HUES48 (cell line): Measurements from ENCODE around the gene GCM1.
"Not testable (repeated sequence)": the region's sequence is repeated elsewhere in the genome, so short reads cannot be mapped to it uniquely, and the experiment has no call there.

Experiments used
- H3K27ac ChIP-seq: one replicate; pipeline ENCODE4 v1.7.0; 2013; ENCODE audit warnings: low read depth, low read length, inconsistent platforms
- H3K27me3 ChIP-seq: 2 replicates; pipeline ENCODE4 v1.6.1; 2013; ENCODE audit warnings: mild to moderate bottlenecking, low read length; ENCODE audit not compliant: control insufficient read depth, insufficient read depth
- H3K36me3 ChIP-seq: 2 replicates; pipeline ENCODE4 v1.6.1; 2013; ENCODE audit warnings: low read length; ENCODE audit not compliant: control insufficient read depth, insufficient read depth
- H3K4me1 ChIP-seq: 2 replicates; pipeline ENCODE4 v1.6.1; 2013; ENCODE audit warnings: mild to moderate bottlenecking, low read length; ENCODE audit not compliant: control insufficient read depth, insufficient read depth
- H3K4me3 ChIP-seq: 2 replicates; pipeline ENCODE4 v1.5.1; 2013; ENCODE audit warnings: mild to moderate bottlenecking, low read depth, low read length
- H3K9ac ChIP-seq: 2 replicates; pipeline ENCODE4 v1.6.1; 2013; ENCODE audit warnings: mild to moderate bottlenecking, low read depth, low read length, moderate library complexity
- H3K9me3 ChIP-seq: 2 replicates; pipeline ENCODE4 v1.6.1; 2013; ENCODE audit warnings: low read length; ENCODE audit not compliant: control insufficient read depth, insufficient read depth

GCM1 gene

DNA sequence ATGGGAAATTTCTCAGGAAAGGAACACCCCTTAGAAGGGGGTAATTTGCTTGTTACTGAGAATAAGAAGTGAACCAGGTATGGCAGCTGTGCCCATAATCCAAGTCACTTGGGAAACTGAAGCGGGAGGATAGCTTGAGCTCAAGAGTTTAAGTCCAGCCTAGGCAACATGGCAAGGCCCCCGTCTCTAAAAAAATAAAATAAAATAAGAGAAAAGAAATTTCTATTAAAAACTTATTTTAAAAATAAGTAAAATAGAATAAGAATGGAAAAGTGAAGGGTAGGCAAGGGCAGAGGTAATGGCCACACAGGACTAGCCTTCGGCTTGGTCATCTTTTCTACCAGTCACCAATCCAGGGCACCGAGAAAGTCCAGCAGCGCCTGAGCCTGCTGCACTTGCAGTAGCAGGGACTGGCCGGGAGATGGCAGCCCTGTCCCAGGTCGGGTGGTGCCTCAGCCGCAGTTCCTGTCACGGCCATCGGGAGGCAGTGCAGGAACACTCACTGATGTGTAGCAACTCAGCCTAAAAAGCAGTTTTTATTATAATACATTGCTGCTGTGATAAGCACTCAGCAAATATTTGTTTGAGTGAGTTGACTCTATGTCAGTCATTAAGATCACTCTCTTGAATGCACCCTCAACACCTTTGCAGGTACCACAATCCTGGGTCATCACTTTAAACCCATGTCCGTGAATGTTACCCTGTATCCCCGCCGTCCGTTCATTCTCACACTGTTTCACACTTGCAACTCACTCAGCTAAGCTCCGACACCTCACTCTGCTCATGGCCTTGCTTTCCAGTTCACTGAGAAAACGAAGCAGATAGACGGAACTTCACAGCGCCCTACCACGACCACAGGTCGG lies 23.2 kb upstream of the GCM1 start:
- no peaks in the 10 kb centered on the region for H3K27me3 ChIP-seq
- H3K9me3 ChIP-seq = no peaks in the 10 kb centered on the region
- H3K4me1 ChIP-seq = 0 out of 2 replicates have a peak, but pooled peaks cover 5% of the 10 kb centered on the region
- H3K4me3 ChIP-seq = no peak overlapping the region
- H3K27ac ChIP-seq = no peak overlapping the region
- H3K9ac ChIP-seq = no peak overlapping the region
- no peaks in the 10 kb centered on the region for H3K36me3 ChIP-seq

DNA sequence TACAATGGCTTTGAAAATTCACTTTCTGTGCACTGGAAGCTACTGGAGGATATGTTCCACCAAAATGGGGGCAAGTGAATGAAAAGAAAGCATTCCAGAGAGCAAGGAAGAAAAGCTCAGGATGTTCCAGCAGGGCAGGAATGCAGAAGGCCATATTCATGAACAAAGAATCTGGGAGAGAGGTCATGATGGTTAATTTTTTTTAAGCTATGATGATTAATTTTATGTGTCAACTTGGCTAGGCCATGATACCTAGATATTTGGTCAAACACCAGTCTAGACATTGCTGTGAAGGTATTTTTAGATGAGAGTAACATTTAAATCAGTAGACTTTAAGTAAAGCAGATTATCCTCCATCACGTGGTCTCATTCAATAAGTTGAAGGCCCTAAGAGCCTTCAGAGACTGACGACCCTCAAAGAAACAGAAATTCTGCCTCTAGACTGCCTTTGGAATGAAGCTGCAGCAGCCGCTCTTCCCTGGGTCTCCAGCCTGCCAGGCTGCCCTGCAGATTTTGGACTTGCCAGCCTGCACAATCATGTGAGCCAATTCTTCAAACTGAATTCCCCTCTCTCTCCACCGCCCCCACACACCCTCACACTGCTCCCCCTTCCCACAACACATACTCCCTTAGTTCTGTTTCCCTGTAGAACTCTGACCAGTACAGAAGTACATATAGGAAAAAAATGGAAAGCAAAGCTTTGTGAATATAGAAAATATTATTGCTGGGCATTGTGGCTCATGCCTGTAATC lies 20.1 kb upstream of the GCM1 start:
- Histone ChIP-seq H3K4me1 (0 out of 2 replicates have a peak, but pooled peaks cover 5% of the 10 kb centered on the region), H3K27ac (no peak overlapping the region), H3K4me3 (no peak overlapping the region), H3K9ac (no peak overlapping the region), H3K9me3 (no peaks in the 10 kb centered on the region), H3K27me3 (no peaks in the 10 kb centered on the region), H3K36me3 (no peaks in the 10 kb centered on the region)

GRCh38 chr6:53165293-53165692 lies 16.7 kb upstream of the GCM1 start:
- Histone ChIP-seq H3K27ac (no peak overlapping the region), H3K4me3 (no peak overlapping the region), H3K9ac (no peak overlapping the region), H3K9me3 (no peaks in the 10 kb centered on the region), H3K36me3 (no peaks in the 10 kb centered on the region), H3K4me1 (0 out of 2 replicates have a peak, but pooled peaks cover 5% of the 10 kb centered on the region), H3K27me3 (no peaks in the 10 kb centered on the region)

GRCh38 chr6:53162606-53163005 lies 14.0 kb upstream of the GCM1 start:
- no peak overlapping the region for H3K4me3 ChIP-seq
- H3K4me1 ChIP-seq = no peaks in the 10 kb centered on the region
- no peaks in the 10 kb centered on the region for H3K36me3 ChIP-seq

GRCh38 chr6:53161481-53162009 lies 12.9 kb upstream of the GCM1 start:
- Histone ChIP-seq H3K27me3 (no peaks in the 10 kb centered on the region), H3K9me3 (no peaks in the 10 kb centered on the region), H3K27ac (no peak overlapping the region), H3K4me1 (no peaks in the 10 kb centered on the region), H3K36me3 (no peaks in the 10 kb centered on the region), H3K9ac (no peak overlapping the region), H3K4me3 (no peak overlapping the region)

More at GRCh38 chr6:53162606-53163005, 14.0 kb upstream of the GCM1 start:
- no peak overlapping the region for H3K27ac ChIP-seq
- no peaks in the 10 kb centered on the region for H3K27me3 ChIP-seq
- no peaks in the 10 kb centered on the region for H3K9me3 ChIP-seq
- H3K9ac ChIP-seq = no peak overlapping the region

DNA sequence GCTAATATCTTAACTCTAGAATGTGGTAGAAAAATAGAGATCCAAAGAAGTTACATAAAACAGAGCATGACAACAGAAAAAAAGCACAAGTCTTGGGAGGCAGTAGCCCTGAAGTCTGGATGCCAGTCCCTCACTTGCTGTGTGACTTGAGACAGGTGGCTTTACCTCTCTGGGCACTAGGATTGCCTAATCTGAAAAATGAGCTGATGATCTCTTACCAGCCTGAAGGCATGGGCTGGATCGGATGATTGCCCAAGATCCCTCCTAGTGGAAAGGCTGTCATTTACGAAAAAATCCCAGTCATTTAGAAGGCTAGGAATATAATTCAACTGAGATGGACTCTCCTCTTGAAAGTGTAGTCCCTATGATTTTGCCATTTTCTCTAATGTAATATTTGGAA lies 10.9 kb upstream of the GCM1 start:
- H3K4me3 ChIP-seq = no peak overlapping the region
- H3K4me1 ChIP-seq = no peaks in the 10 kb centered on the region
- no peaks in the 10 kb centered on the region for H3K36me3 ChIP-seq
- no peaks in the 10 kb centered on the region for H3K9me3 ChIP-seq
- no peak overlapping the region for H3K27ac ChIP-seq
- no peaks in the 10 kb centered on the region for H3K27me3 ChIP-seq
- H3K9ac ChIP-seq = no peak overlapping the region

DNA sequence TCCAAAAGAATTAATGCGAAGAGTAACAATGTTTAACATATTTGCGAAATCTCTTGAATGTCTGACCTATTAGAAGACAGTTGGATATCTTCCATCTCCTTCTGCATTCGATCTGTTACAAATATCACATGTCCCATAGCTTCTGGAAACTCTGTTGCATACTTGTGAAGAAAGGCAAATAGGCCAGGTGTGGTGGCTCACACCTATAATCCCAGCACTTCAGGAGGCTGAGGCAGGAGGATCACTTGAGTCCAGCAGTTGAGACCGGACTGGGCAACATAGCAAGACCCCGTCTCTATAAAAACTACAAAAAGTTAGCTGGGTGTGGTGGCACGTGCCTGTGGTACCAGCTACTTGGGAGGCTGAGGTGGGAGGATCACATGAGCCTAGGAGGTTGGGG lies 9.4 kb upstream of the GCM1 start:
- not testable (repeated sequence) for H3K9me3 ChIP-seq, H3K27ac ChIP-seq, H3K36me3 ChIP-seq, H3K4me1 ChIP-seq, H3K4me3 ChIP-seq, H3K27me3 ChIP-seq, H3K9ac ChIP-seq

- not testable (repeated sequence) for H3K9me3 ChIP-seq, H3K9ac ChIP-seq, H3K27me3 ChIP-seq, H3K4me1 ChIP-seq, H3K27ac ChIP-seq, H3K4me3 ChIP-seq, H3K36me3 ChIP-seq
These were observed 6.6 kb upstream of the GCM1 start for GRCh38 chr6:53155279-53155678.

- H3K9me3 ChIP-seq = no peaks in the 10 kb centered on the region
These were observed 6.2 kb upstream of the GCM1 start for GRCh38 chr6:53154794-53155193.

DNA sequence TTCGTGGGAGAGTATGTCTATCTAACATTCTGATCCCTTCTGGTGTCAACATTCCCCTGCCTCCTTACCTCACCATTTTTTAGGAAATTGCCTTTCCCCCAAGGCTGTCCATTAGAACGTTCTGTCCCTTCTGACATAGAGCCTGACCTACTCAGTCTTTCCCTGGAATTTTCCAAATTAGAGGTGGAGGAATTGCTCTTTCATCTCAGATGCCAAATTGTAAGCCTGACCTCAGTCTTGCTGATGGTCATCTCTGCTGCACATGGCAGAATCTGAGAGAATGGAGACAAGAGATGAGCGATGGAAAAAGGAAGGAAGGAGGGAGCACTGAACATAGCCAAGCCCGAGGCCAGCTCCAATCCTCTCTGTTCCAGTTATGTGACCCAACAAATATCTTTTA lies 5.4 kb upstream of the GCM1 start:
- Histone ChIP-seq H3K4me3 (no peak overlapping the region), H3K9ac (no peak overlapping the region), H3K4me1 (no peaks in the 10 kb centered on the region), H3K27ac (no peak overlapping the region), H3K9me3 (no peaks in the 10 kb centered on the region), H3K27me3 (no peaks in the 10 kb centered on the region), H3K36me3 (no peaks in the 10 kb centered on the region)

More at GRCh38 chr6:53154794-53155193, 6.2 kb upstream of the GCM1 start:
- H3K9ac ChIP-seq = no peak overlapping the region
- H3K4me3 ChIP-seq = no peak overlapping the region
- H3K27me3 ChIP-seq = no peaks in the 10 kb centered on the region
- H3K36me3 ChIP-seq = no peaks in the 10 kb centered on the region
- no peak overlapping the region for H3K27ac ChIP-seq
- H3K4me1 ChIP-seq = no peaks in the 10 kb centered on the region

DNA sequence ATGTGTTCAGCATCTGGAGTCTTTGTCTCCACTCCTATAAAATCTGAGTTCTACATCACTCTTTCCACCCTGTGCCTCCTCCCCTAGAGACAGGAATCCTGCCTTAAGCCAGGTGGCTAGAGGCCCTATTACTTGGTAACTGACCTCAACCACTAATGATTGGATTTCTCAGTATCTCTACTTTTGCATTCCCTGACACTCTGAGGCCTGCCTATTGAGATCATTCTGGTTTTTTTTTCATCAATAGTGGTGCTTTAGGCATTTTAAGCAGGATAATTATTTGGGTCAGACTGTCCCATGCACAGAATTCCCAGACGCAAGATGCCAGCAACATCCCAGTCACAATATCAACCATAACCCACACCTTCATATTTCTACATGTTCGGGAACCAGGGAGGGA lies 3.9 kb upstream of the GCM1 start:
- no peaks in the 10 kb centered on the region for H3K36me3 ChIP-seq
- H3K4me3 ChIP-seq = no peak overlapping the region
- H3K27ac ChIP-seq = no peak overlapping the region
- no peak overlapping the region for H3K9ac ChIP-seq
- no peaks in the 10 kb centered on the region for H3K4me1 ChIP-seq
- H3K9me3 ChIP-seq = no peaks in the 10 kb centered on the region
- no peaks in the 10 kb centered on the region for H3K27me3 ChIP-seq
